GM12891 (cell line): Measurements from ENCODE around the gene IDH3G.

Source experiments
- PAX5 ChIP-seq: IDR thresholded peaks from 2 replicates; pipeline ENCODE4 v1.6.1; 2011; ENCODE audit warnings: low read length, moderate library complexity, mild to moderate bottlenecking; ENCODE audit not compliant: insufficient read depth, severe bottlenecking
- POLR2A ChIP-seq: IDR thresholded peaks from 2 replicates; pipeline ENCODE4 v1.6.1; 2011; ENCODE audit warnings: low read depth, low read length, control low read depth
- POLR2AphosphoS5 ChIP-seq: IDR thresholded peaks from 2 replicates; pipeline ENCODE4 v1.6.1; 2011; ENCODE audit warnings: low read depth, low read length, control low read depth
- POU2F2 ChIP-seq: IDR thresholded peaks from 2 replicates; pipeline ENCODE4 v1.6.1; 2011; ENCODE audit warnings: low read depth, mild to moderate bottlenecking, control low read depth, low read length, moderate library complexity
- SPI1 ChIP-seq: IDR thresholded peaks from 2 replicates; pipeline ENCODE4 v1.6.1; 2011; ENCODE audit warnings: low read depth, low read length, control low read depth
- TAF1 ChIP-seq: IDR thresholded peaks from 2 replicates; pipeline ENCODE4 v1.6.1; 2011; ENCODE audit warnings: low read depth, low read length, control low read depth

GRCh38 chrX:153763298-153763932, 30.8 kb downstream of the IDH3G start:
- TF ChIP-seq POLR2AphosphoS5 = no peak
- TF ChIP-seq POLR2A = no peak
- no peak for TF ChIP-seq TAF1
- TF ChIP-seq PAX5 = no peak
- no peak for TF ChIP-seq POU2F2
- TF ChIP-seq SPI1 = no peak
